GM18519 (cell line): ENCODE data around the gene NXF1.
A peak's percentile ranks its signal among the peaks of the same experiment; 100 is the strongest.
"Not testable (repeated sequence)": the region's sequence is repeated elsewhere in the genome, so short reads cannot be mapped to it uniquely, and the experiment has no call there.

Source experiments
- ATAC-seq: cut with Tn5 transposase; IDR thresholded peaks from one replicate; pipeline ENCODE4 v1.9.1; 2021; ENCODE audit warnings: mild to moderate bottlenecking, moderate library complexity; ENCODE audit not compliant: unreplicated experiment, low FRiP score

Gene NXF1

DNA sequence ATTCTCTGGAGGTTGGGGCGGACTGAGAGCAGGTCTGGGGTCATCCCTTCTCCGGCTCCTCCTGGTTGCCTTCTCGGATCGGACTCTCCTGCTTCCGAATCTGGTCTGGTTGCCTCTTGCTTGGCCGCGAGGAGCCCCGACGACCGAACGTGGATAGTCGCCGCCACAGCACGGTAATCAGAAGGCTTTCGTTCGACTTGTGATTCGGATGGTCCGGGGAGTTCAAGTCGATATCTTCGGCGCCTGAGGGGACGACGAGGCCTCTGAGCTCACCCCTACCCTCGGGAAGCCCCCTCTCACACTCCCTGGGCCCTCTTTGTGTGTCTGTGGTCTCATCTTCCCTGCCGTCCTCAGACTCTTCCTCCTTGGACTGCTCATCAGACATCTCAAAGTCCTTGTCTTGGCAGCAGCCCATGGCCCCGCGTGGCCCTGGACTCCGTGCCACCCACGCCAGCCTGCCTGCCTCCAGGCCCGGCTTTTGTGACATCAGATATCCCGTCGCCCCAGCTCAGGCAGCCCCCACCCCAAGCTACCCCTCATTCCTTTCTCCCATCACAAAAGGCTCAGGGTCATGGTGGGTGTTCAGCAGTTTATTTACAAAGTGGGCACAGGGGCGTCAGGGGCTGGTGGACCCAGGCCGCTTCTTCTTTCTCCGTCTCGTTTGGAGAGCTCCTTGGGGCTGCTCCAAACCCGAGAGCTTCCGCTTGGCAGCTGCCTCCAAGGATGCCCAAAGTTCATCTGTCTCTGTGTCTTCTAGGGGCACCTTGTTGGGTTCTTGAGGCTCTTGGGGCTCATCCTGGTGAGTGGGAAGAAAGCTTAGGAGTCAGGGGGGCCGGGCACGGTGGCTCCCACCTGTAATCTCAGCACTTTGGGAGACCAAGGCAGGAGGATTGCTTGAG, 27.3 kb upstream of the NXF1 start, which contains the start of gene TEX54:
TSS of gene TEX54 (minus strand) at position 506 of the 899 bp plus-strand sequence.
- ATAC-seq: no peak

GRCh38 chr11:62831520-62832335, 26.5 kb upstream of the NXF1 start, which contains the start of gene STX5:
Gene STX5, minus strand, starts transcription at chr11:62832051. Its CDS starts 808 bp downstream, at chr11:62831243.
- peak; percentile 46 for ATAC-seq

DNA sequence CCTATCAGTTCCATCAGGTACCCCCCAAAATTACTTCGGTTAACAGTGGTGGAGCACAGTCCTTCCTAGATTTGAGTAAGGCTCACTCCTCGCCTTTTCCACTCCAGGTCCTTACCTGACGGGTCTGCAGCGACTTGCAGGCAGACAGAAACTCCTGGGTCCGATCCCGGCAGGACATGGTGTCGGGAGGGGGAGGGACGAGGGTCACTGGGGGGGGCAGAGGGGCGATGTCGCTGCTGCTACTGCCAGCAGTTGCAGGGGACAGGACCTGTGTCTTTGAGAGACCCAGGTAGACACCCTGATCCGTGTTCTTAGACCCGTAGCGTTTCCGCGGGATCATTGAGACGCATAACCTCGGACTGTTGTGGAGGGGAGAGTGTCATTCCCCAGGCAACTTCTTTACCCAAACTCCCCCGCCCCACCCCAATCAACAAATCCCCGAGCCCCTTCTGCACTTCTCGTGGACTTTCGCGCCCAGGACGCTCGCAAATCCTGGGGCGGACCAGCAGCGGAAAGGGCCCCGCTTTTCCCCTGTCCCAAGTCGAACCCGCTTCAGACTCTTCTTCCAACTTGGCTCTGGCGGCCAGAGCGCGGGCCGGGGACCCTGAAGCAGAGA, 25.8 kb upstream of the NXF1 start:
- no peak for ATAC-seq

- ATAC-seq: not testable (repeated sequence)
Measured at GRCh38 chr11:62828130-62828529, 22.9 kb upstream of the NXF1 start.

DNA sequence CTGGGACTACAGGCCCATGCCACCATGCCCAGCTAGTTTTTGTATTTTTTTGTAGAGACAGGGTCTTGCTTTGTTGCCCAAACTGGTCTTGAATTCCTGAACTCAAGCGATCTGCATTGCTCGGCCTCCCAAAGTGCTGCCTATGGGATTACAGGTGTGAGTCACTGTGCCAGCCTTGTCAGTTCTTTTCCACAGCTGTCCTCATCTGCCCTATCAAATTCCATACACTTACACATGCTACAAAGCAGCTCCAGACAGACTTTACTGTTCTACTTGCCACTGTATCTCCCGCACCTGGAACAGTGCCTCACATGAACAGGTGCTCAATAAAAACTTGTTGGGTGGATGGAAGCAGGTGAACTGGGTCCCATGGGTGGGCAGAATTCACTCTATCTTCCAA, 18.4 kb upstream of the NXF1 start:
- no peak for ATAC-seq

DNA sequence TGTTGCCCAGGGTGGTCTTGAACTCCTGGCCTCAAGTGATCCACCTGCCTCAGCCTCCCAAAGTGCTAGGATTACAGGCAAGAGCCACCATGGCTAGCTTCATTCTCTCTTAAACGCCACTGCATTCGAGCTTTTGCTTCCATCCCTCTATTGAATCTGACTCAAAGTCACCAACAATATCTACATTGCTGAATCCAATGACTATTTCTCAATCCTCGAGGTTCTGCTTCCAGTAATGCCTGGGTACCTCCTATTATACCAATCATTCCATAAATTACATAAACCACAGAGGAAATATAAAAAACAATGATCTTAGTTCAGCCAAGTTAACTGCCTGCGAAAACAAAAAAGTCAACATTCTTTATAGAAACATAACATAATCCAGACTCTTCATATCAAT, 11.9 kb upstream of the NXF1 start:
- no peak for ATAC-seq

- no peak for ATAC-seq
Measured at GRCh38 chr11:62816557-62816956, 11.3 kb upstream of the NXF1 start.

DNA sequence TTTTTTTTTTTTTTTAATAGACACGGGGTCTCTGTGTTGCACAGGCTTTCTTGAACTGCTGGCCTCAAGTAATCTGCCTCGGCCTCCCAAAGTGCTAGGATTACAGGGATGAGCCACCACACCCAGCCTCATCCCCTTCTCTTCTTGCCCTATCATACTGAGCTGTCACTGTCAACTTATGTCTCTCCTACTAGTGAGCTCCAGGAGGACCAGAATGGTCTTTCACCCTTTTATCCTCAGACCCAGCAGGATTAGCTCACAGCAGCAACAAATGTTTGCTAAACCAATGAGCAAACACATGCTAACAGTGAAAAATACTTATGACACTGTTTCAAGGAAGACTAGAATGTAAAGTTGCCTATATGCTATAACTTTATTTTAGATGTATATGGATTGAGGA, 6.4 kb upstream of the NXF1 start:
- ATAC-seq: no peak

GRCh38 chr11:62810748-62811147, 5.5 kb upstream of the NXF1 start:
- no peak for ATAC-seq

- ATAC-seq: no peak
Measured at GRCh38 chr11:62806611-62807121, 1.4 kb upstream of the NXF1 start.

GRCh38 chr11:62805961-62806441, 761 bp upstream of the NXF1 start:
- no peak for ATAC-seq

DNA sequence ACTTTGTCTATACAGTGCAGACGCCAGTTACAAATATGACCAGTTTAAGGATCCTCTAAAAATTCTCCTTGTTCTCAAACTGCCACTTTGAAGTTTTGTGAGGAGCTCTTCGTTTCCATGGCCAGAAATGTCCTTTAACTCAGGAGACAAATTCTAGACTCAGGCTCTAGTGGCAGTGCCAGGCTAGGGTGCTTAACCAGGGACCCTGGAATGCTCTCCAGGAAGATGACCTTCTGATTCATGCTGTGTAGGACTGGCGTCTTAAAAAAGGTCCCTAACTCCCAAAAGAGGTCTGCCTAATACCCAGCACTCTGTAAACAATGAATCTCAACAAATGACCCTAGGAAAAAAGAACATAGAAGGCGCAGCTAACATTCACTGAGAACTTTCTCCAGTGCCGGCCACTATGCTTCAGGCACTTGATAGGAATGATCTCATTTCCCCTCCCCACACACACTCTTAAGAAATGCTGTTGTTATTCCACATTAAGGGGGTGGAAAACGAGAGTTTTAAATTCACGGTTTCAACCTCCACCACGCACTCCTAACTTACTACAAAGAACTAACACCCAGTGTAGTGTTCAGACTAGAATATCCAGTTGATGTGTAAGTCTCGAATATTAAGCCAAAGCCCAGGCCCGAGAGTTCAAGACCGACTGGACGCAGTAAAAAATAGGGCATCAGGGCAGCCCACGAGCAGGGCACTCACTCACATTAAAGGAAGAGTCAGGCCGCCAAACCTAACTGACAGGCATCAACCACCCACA, 747 bp downstream of the NXF1 start:
- ATAC-seq: no peak

GRCh38 chr11:62801071-62801470, 4.2 kb downstream of the NXF1 start:
- ATAC-seq: no peak

GRCh38 chr11:62799486-62799885, 5.8 kb downstream of the NXF1 start:
- no peak for ATAC-seq

DNA sequence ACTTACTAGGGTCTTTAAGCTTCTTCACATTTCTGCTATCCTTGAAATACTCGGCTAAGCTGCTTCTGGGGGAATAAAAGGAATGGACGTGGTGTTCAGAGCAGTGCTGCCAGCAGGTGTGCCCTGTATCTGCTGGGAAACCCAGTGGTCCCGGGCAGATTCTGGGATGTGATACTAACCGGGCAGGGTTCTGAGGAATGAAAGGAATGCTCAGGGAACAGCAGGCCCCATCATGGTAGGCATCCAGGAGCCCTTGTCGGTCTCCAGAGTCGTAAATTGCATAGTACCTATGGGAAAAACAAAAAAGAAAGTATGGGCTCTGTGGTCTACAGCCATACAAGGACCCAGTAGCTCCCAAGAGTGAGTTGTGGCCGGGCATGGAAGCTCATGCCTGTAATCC, 9.0 kb downstream of the NXF1 start:
- ATAC-seq: no peak

- no peak for ATAC-seq
Measured at GRCh38 chr11:62794201-62794775, 11.0 kb downstream of the NXF1 start.

GRCh38 chr11:62792202-62792575, 13.1 kb downstream of the NXF1 start:
- ATAC-seq: peak; percentile 3

DNA sequence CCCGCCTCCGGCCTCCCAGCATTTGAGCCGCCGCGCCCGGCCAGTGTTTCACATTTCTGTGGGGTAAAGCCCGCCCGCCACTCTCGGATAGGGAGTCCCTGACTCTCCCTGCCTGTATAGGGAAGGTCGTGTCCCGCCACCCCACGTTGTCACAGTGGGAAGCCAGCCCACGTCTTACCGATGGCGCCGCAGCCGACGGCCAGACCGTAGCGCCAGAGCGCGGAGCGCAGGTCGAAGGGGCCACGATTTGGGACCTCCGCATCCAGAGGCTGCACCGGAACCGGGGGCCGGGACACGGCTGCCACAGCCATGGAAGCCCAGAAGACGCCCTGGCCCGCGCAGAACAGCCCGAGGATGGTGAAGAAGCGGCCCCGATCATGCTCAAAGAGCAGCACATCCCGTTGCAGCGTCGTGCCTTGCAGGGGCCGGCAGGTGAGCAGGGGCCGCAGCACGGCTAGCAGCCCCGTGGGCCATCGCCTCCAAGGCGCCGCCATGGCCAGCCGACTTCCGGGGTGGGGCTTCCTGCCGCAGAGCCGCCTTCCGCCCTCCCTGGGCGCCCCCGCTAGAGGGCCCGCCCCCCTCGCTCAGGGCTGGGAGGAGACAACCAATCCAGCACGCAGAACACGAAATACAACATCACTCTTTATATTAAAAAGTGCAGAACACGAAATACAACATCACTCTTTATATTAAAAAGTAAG, 13.6 kb downstream of the NXF1 start, which contains the start of gene TMEM223:
TSS of gene TMEM223 (minus strand) at position 506 of the 701 bp plus-strand sequence. CDS start at position 494, 12 bp downstream.
- ATAC-seq: peak; percentile 36

DNA sequence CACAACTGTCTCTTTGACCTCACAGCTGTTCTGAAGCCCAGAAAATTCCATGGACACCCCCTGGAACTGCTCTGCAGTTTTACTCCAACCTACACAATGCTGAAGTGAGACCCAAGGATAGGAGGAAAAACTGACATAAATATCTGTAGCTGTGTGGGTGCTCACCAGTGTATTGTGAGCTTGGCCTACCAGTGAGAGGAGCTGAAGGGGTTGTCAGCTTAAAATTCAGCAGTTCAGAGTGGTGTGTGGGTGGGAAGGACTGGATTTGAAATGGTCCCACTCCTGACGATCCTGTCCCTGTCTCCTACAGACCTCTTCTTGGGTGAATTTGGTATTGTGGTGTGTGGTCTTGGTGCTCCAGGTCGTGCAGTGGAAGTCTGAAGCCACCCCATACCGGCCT, 15.7 kb downstream of the NXF1 start:
- ATAC-seq: no peak
